Activated gamma-delta T cell treated with Interleukin-2 at 50 U/mL for 16 hours (primary cell): ENCODE measurements around the gene TMEM45B.
"Not testable (repeated sequence)": the region's sequence is repeated elsewhere in the genome, so short reads cannot be mapped to it uniquely, and the experiment has no call there.

ENCODE experiments used
- DNase-seq: peaks from one replicate; pipeline ENCODE4 v3.0.0-alpha.2; 2020

The TMEM45B gene

GRCh38 chr11:129813231-129813791, 2.3 kb upstream of the TMEM45B start:
- DNase-seq, result no peak

- peak; percentile 44 for DNase-seq
Measured at GRCh38 chr11:129814244-129815014, 1.2 kb upstream of the TMEM45B start.

- DNase-seq, result no peak
Measured at GRCh38 chr11:129817534-129818051, 1.9 kb downstream of the TMEM45B start.

- not testable (repeated sequence) for DNase-seq
Measured at GRCh38 chr11:129818236-129818635, 2.6 kb downstream of the TMEM45B start.

GRCh38 chr11:129819237-129819636, 3.6 kb downstream of the TMEM45B start:
- no peak for DNase-seq

- not testable (repeated sequence) for DNase-seq
Measured at GRCh38 chr11:129820228-129820627, 4.6 kb downstream of the TMEM45B start.

- DNase-seq, result not testable (repeated sequence)
Measured at GRCh38 chr11:129823281-129823680, 7.6 kb downstream of the TMEM45B start.

- not testable (repeated sequence) for DNase-seq
Measured at GRCh38 chr11:129823799-129824198, 8.2 kb downstream of the TMEM45B start.

GRCh38 chr11:129825380-129825779, 9.7 kb downstream of the TMEM45B start:
- DNase-seq, result no peak

- no peak for DNase-seq
Measured at GRCh38 chr11:129828301-129828836, 12.7 kb downstream of the TMEM45B start.

- DNase-seq, result not testable (repeated sequence)
Measured at GRCh38 chr11:129829497-129829896, 13.8 kb downstream of the TMEM45B start.

GRCh38 chr11:129831227-129831626, 15.6 kb downstream of the TMEM45B start:
- not testable (repeated sequence) for DNase-seq

GRCh38 chr11:129833260-129833659, 17.6 kb downstream of the TMEM45B start:
- DNase-seq, result not testable (repeated sequence)

GRCh38 chr11:129836423-129836891, 20.8 kb downstream of the TMEM45B start:
- not testable (repeated sequence) for DNase-seq

GRCh38 chr11:129836979-129837378, 21.3 kb downstream of the TMEM45B start:
- DNase-seq, result no peak

- no peak for DNase-seq
Measured at GRCh38 chr11:129840236-129840635, 24.6 kb downstream of the TMEM45B start.

- no peak for DNase-seq
Measured at GRCh38 chr11:129842138-129842537, 26.5 kb downstream of the TMEM45B start.

- DNase-seq, result no peak
Measured at GRCh38 chr11:129846508-129847335, 31.1 kb downstream of the TMEM45B start.

- not testable (repeated sequence) for DNase-seq
Measured at GRCh38 chr11:129847361-129847760, 31.7 kb downstream of the TMEM45B start.

- no peak for DNase-seq
Measured at GRCh38 chr11:129849447-129850130, 33.9 kb downstream of the TMEM45B start.

- DNase-seq, result no peak
Measured at GRCh38 chr11:129852125-129852740, 36.6 kb downstream of the TMEM45B start.
